H1 (cell line): Measurements from ENCODE around the gene HOXB5.

Experiments
- ATF3 ChIP-seq: IDR thresholded peaks from 2 replicates; pipeline ENCODE4 v1.6.1; 2011; ENCODE audit warnings: low read depth, mild to moderate bottlenecking, low read length; ENCODE audit not compliant: insufficient read depth
- BACH1 ChIP-seq: IDR thresholded peaks from 2 replicates; pipeline ENCODE4 v1.6.1; 2012; ENCODE audit warnings: low read length, improper control_type of control experiment
- BRCA1 ChIP-seq: IDR thresholded peaks from 2 replicates; pipeline ENCODE4 v1.6.1; 2012; ENCODE audit warnings: low read depth, low read length, improper control_type of control experiment
- CTBP2 ChIP-seq: IDR thresholded peaks from 2 replicates; pipeline ENCODE4 v1.7.0; 2011; ENCODE audit warnings: borderline replicate concordance, mild to moderate bottlenecking, moderate library complexity, mixed read lengths, low read length; ENCODE audit not compliant: insufficient read depth, insufficient read length
- EGR1 ChIP-seq: IDR thresholded peaks from 2 replicates; pipeline ENCODE4 v1.6.1; 2011; ENCODE audit warnings: low read depth, low read length, borderline replicate concordance
- POLR2A ChIP-seq, 2 experiments: IDR thresholded peaks; 1 replicate in 1 of 2; 2 replicates in 1 of 2; pipeline ENCODE4 v1.6.1; 2011; ENCODE audit warnings: low read depth in 2 of 2, low read length in 2 of 2, mild to moderate bottlenecking in 2 of 2; ENCODE audit errors: control extremely low read depth in 1 of 2
- RFX5 ChIP-seq: IDR thresholded peaks from 2 replicates; pipeline ENCODE4 v1.6.1; 2011; ENCODE audit warnings: low read depth, low read length, improper control_type of control experiment, borderline replicate concordance
- SP2 ChIP-seq: IDR thresholded peaks from 2 replicates; pipeline ENCODE4 v1.6.1; 2012; ENCODE audit warnings: mild to moderate bottlenecking, low read length, inconsistent platforms
- TF ChIP-seq, protein P1 (sequence below), 3 experiments: IDR thresholded peaks; 1 replicate in 2 of 3; 2 replicates in 1 of 3; pipeline versions ENCODE4 v1.5.1 to v1.6.1; 2011; ENCODE audit warnings: low read length in 3 of 3, mild to moderate bottlenecking in 3 of 3, inconsistent platforms in 2 of 3, low read depth in 1 of 3, moderate library complexity in 1 of 3; ENCODE audit not compliant: insufficient read depth in 1 of 3; ENCODE audit errors: control extremely low read depth in 1 of 3

DNA sequence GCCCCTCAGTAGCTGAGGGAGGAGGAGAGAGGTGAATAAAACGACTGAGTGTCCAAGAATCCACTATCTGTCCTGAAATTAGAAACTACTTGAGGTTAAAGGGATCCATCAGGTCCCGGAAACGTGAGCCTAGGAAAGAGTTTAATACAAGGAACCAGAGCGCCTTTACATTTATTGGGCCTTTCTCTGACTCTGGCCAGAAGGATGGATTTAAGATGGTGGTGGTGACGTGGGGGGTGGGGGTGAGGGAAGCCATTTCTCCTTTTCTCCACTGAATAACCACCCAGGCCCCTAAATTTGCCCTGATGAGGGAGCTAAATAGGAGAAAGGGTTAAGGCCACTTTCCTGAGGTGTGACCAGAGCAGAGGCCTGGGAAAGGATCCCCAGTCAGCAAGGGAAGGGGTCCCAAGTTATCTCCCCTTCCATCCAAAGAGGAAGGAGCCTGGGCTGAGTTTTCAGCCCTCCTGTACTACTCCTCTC lies 33.6 kb upstream of the HOXB5 start:
- TF ChIP-seq, protein P1, sequence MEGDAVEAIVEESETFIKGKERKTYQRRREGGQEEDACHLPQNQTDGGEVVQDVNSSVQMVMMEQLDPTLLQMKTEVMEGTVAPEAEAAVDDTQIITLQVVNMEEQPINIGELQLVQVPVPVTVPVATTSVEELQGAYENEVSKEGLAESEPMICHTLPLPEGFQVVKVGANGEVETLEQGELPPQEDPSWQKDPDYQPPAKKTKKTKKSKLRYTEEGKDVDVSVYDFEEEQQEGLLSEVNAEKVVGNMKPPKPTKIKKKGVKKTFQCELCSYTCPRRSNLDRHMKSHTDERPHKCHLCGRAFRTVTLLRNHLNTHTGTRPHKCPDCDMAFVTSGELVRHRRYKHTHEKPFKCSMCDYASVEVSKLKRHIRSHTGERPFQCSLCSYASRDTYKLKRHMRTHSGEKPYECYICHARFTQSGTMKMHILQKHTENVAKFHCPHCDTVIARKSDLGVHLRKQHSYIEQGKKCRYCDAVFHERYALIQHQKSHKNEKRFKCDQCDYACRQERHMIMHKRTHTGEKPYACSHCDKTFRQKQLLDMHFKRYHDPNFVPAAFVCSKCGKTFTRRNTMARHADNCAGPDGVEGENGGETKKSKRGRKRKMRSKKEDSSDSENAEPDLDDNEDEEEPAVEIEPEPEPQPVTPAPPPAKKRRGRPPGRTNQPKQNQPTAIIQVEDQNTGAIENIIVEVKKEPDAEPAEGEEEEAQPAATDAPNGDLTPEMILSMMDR (IDR thresholded peaks at IDR 0.05; ENCODE audit: control extremely low read depth in 1 of 3, insufficient read depth in 1 of 3, low read depth in 1 of 3, low read length in 3 of 3) = no peak
- no peak for TF ChIP-seq CTBP2
- TF ChIP-seq SP2 = no peak
- no peak for TF ChIP-seq POLR2A (IDR thresholded peaks at IDR 0.05; ENCODE audit: control extremely low read depth in 1 of 2, low read depth in 2 of 2, low read length in 2 of 2)
- TF ChIP-seq ATF3 = no peak
- no peak for TF ChIP-seq BACH1
- no peak for TF ChIP-seq RFX5
- TF ChIP-seq EGR1 = no peak
- no peak for TF ChIP-seq BRCA1
